ENCODE data around the gene CTSO. TPM values are rescaled to one million over a fixed set of nuclear protein-coding genes. Genes with fewer than 3 reads are reported as not detected.
A peak's percentile ranks its signal among the peaks of the same experiment; 100 is the strongest.

Gene CTSO
- total and polyA plus RNA-seq, 12 donors, result 2.6 to 21.4 (median 8.6) TPM

- no peaks in the 10 kb centered on the region for H3K9me3 ChIP-seq
- TF ChIP-seq, protein P1, sequence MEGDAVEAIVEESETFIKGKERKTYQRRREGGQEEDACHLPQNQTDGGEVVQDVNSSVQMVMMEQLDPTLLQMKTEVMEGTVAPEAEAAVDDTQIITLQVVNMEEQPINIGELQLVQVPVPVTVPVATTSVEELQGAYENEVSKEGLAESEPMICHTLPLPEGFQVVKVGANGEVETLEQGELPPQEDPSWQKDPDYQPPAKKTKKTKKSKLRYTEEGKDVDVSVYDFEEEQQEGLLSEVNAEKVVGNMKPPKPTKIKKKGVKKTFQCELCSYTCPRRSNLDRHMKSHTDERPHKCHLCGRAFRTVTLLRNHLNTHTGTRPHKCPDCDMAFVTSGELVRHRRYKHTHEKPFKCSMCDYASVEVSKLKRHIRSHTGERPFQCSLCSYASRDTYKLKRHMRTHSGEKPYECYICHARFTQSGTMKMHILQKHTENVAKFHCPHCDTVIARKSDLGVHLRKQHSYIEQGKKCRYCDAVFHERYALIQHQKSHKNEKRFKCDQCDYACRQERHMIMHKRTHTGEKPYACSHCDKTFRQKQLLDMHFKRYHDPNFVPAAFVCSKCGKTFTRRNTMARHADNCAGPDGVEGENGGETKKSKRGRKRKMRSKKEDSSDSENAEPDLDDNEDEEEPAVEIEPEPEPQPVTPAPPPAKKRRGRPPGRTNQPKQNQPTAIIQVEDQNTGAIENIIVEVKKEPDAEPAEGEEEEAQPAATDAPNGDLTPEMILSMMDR (IDR thresholded peaks at IDR 0.05), result no peak
- peaks cover 0 to 6% (median 0%) of the 10 kb centered on the region in 9 donors for H3K4me1 ChIP-seq
- no peaks in the 10 kb centered on the region for H3K27me3 ChIP-seq
- H3K36me3 ChIP-seq, result no peaks in the 10 kb centered on the region
- WGBS, 2 donors, result 76 to 78% methylated on average over 2 of the region's 2 CpGs
- H3K27ac ChIP-seq, result no peak overlapping the region
- ATAC-seq, result no peak
- intact Hi-C loops (cut with DNase I), result no loop called here
- no peak for DNase-seq
- no peak overlapping the region for H3K4me3 ChIP-seq
Measured at GRCh38 chr4:155962767-155963166, 9.1 kb upstream of the CTSO start.

DNA sequence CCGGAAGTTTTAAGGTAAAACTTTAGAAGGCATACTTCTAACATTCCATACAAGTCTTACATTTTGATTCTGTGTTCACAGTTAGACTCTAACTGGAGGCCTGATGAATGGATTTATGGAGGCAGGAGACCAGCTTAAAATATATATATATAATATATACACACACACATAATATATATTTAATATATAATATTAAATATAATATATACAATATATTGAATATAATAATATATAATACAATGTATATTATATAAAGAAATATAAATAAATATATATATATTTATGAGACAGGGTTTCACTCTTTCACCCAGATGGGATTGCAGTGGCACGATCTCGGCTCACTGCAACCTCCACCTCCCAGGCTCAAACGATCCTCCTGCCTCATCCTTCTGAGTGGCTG is 7.9 kb upstream of the CTSO start:
- no peak overlapping the region for H3K27ac ChIP-seq
- no peaks in the 10 kb centered on the region for H3K9me3 ChIP-seq
- no peaks in the 10 kb centered on the region for H3K36me3 ChIP-seq
- intact Hi-C loops (cut with DNase I), result no loop called here
- DNase-seq (no peak), ATAC-seq (no peak)
- WGBS, 2 donors, result 93 to 95% methylated on average over 4 of the region's 4 CpGs
- peaks cover 0 to 6% (median 0%) of the 10 kb centered on the region in 9 donors for H3K4me1 ChIP-seq
- H3K27me3 ChIP-seq, result no peaks in the 10 kb centered on the region
- TF ChIP-seq, protein P1 (IDR thresholded peaks at IDR 0.05), result no peak
- H3K4me3 ChIP-seq, result no peak overlapping the region

- TF ChIP-seq, protein P1 (IDR thresholded peaks at IDR 0.05), result no peak
- Histone ChIP-seq H3K36me3 (no peaks in the 10 kb centered on the region), H3K4me3 (no peak overlapping the region), H3K9me3 (no peaks in the 10 kb centered on the region), H3K27me3 (no peaks in the 10 kb centered on the region), H3K27ac (peak overlapping the region in 1 of 10 donors; percentile 26), H3K4me1 (peaks cover 0 to 6% (median 0%) of the 10 kb centered on the region in 9 donors)
- intact Hi-C loops (cut with DNase I), result no loop called here
- ATAC-seq (peak in 3 of 8 donors; percentile 60 to 71 (median 67)), DNase-seq (peak in 1 of 2 donors; percentile 21)
- WGBS, 2 donors, result 68 to 70% methylated on average over 5 of the region's 5 CpGs
Measured at GRCh38 chr4:155960522-155960921, 6.9 kb upstream of the CTSO start.

GRCh38 chr4:155959417-155959816 is 5.8 kb upstream of the CTSO start:
- Histone ChIP-seq H3K27ac (no peak overlapping the region), H3K4me1 (peaks cover 0 to 6% (median 0%) of the 10 kb centered on the region in 9 donors), H3K27me3 (no peaks in the 10 kb centered on the region), H3K4me3 (no peak overlapping the region), H3K9me3 (no peaks in the 10 kb centered on the region), H3K36me3 (no peaks in the 10 kb centered on the region)
- intact Hi-C loops (cut with DNase I), result loop anchor here in 4 of 10 donors (10.0 kb wide), 1 partner anchor 555 kb away; no protein-coding TSS in a partner anchor
- WGBS, 2 donors, result 75 to 80% methylated on average over 4 of the region's 4 CpGs
- TF ChIP-seq, protein P1 (IDR thresholded peaks at IDR 0.05), result no peak
- ATAC-seq, result no peak
- no peak for DNase-seq

Data from heart right ventricle (tissue), 16 donors.